Measurements from ENCODE around the gene NAA35. TPM values are rescaled to one million over a fixed set of nuclear protein-coding genes. Genes with fewer than 3 reads are reported as not detected.

Gene NAA35
- total and polyA plus RNA-seq, 2 of the 8 experiments (the other 6 are each of a cell fraction or from before 2014, with no cell fraction given), result 12.9 to 35.2 TPM

DNA sequence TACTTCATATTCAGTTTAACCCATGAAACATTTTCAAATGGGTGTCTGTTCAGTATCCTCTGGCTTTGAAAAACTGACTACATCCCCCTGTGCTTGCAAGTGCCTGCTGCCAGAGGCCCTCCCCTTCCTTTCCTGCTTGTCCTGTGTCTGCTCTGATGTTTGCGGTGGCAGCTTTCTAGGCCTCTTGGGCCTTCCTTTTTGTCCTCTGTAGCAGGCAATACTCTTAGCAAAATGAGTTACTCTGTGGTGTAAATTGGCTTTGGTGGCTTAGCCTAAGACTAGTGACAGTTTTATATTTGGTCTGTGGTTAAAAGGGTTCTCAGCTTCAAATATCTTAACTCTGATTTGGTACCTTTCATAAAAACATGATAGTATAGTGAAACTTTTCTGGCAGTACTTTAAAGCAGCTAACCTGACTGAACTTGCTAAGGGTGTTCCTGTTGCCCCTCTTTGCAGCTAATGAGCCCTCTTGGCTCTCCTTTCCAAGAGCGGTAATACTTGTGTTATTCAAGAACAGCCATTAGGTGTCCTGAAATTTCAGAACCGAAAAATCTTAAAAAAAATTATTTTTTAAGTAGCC is 81.8 kb downstream of the NAA35 start (continued):
- TF ChIP-seq ATF3 (IDR thresholded peaks at IDR 0.05; ENCODE audit: insufficient read depth, low read depth, low read length) (no peak), SP1 (IDR thresholded peaks at IDR 0.05; ENCODE audit: low read depth, low read length) (no peak), EP300 (IDR thresholded peaks at IDR 0.05; ENCODE audit: borderline replicate concordance in 1 of 2, low read depth in 2 of 2, low read length in 2 of 2) (no peak), GTF2F1 (IDR thresholded peaks at IDR 0.05; ENCODE audit: borderline replicate concordance, low read depth, low read length) (no peak), HDAC6 (IDR thresholded peaks at IDR 0.05; ENCODE audit: low read depth, low read length) (no peak), KDM1A (IDR thresholded peaks at IDR 0.05; ENCODE audit: borderline replicate concordance, low read length) (no peak), EZH2 (IDR thresholded peaks at IDR 0.05; ENCODE audit: low read depth, low read length, severe bottlenecking) (no peak)
